Measurements from ENCODE around the gene FAM50B.

FAM50B gene

GRCh38 chr6:3874069-3874468, 24.9 kb downstream of the FAM50B start:
- Histone ChIP-seq H3K9me3 (ENCODE audit: insufficient read depth, low read length) (no peaks in the 10 kb centered on the region), H3K4me2 (ENCODE audit: low read depth, low read length, poor library complexity, severe bottlenecking) (no peak overlapping the region), H3K9ac (ENCODE audit: low read length) (no peak overlapping the region), H3K27me3 (ENCODE audit: low read length) (no peaks in the 10 kb centered on the region), H3K4me3 (ENCODE audit: insufficient read depth, low read length, poor library complexity, severe bottlenecking) (no peak overlapping the region), H4K20me1 (ENCODE audit: low read depth, low read length) (no peaks in the 10 kb centered on the region), H3K9me2 (replicated peaks; ENCODE audit: insufficient read depth, low read length) (no peaks in the 10 kb centered on the region), H2AFZ (ENCODE audit: low read depth, low read length, severe bottlenecking) (no peak overlapping the region), H3K36me3 (ENCODE audit: low read length) (no peaks in the 10 kb centered on the region), H3K27ac (ENCODE audit: low read depth, low read length) (no peak overlapping the region), H3F3A (ENCODE audit: insufficient read depth) (no peaks in the 10 kb centered on the region), H3K79me2 (ENCODE audit: insufficient read depth, low read length) (no peaks in the 10 kb centered on the region)
- no peak for TF ChIP-seq EZH2phosphoT487 (conservative IDR thresholded peaks at IDR 0.05; ENCODE audit: low read length)
- TF ChIP-seq, protein P1, sequence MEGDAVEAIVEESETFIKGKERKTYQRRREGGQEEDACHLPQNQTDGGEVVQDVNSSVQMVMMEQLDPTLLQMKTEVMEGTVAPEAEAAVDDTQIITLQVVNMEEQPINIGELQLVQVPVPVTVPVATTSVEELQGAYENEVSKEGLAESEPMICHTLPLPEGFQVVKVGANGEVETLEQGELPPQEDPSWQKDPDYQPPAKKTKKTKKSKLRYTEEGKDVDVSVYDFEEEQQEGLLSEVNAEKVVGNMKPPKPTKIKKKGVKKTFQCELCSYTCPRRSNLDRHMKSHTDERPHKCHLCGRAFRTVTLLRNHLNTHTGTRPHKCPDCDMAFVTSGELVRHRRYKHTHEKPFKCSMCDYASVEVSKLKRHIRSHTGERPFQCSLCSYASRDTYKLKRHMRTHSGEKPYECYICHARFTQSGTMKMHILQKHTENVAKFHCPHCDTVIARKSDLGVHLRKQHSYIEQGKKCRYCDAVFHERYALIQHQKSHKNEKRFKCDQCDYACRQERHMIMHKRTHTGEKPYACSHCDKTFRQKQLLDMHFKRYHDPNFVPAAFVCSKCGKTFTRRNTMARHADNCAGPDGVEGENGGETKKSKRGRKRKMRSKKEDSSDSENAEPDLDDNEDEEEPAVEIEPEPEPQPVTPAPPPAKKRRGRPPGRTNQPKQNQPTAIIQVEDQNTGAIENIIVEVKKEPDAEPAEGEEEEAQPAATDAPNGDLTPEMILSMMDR (IDR thresholded peaks at IDR 0.05; ENCODE audit: insufficient read depth, low read length, poor library complexity, severe bottlenecking), result no peak

GRCh38 chr6:3875486-3875885, 26.3 kb downstream of the FAM50B start:
- no peak for TF ChIP-seq EZH2phosphoT487 (conservative IDR thresholded peaks at IDR 0.05; ENCODE audit: low read length)
- TF ChIP-seq, protein P1 (IDR thresholded peaks at IDR 0.05; ENCODE audit: insufficient read depth, low read length, poor library complexity, severe bottlenecking), result no peak
- H3K27me3 ChIP-seq (ENCODE audit: low read length), result no peaks in the 10 kb centered on the region
- H3K9ac ChIP-seq (ENCODE audit: low read length), result no peak overlapping the region
- no peaks in the 10 kb centered on the region for H3K9me3 ChIP-seq (ENCODE audit: insufficient read depth, low read length)
- H3K79me2 ChIP-seq (ENCODE audit: insufficient read depth, low read length), result no peaks in the 10 kb centered on the region
- no peak overlapping the region for H3K4me2 ChIP-seq (ENCODE audit: low read depth, low read length, poor library complexity, severe bottlenecking)
- no peaks in the 10 kb centered on the region for H3K9me2 ChIP-seq (replicated peaks; ENCODE audit: insufficient read depth, low read length)
- H4K20me1 ChIP-seq (ENCODE audit: low read depth, low read length), result no peaks in the 10 kb centered on the region
- H3K4me3 ChIP-seq (ENCODE audit: insufficient read depth, low read length, poor library complexity, severe bottlenecking), result no peak overlapping the region
- no peaks in the 10 kb centered on the region for H3F3A ChIP-seq (ENCODE audit: insufficient read depth)
- H3K36me3 ChIP-seq (ENCODE audit: low read length), result no peaks in the 10 kb centered on the region
- H3K27ac ChIP-seq (ENCODE audit: low read depth, low read length), result no peak overlapping the region
- no peak overlapping the region for H2AFZ ChIP-seq (ENCODE audit: low read depth, low read length, severe bottlenecking)

DNA sequence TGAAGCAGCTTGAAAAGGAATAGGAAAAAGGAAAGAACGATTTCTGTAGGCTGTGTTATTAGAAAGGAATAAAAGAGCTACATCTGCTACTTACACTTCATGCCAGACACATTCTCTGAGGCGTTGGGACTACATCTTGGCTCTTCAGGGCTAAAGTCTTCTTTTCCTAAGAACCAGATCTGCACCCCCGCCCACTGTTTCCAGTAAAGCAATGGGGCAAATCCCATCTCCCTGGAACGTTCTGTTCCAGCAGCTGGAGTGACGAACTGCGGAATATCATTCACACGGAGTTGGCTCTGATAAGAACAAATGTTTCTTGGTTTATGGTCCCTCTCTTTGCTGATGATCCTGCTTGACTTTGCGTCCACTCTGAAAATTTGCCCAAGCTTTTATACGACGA, 26.9 kb downstream of the FAM50B start:
- no peak overlapping the region for H3K4me2 ChIP-seq (ENCODE audit: low read depth, low read length, poor library complexity, severe bottlenecking)
- H3F3A ChIP-seq (ENCODE audit: insufficient read depth), result no peaks in the 10 kb centered on the region
- no peak overlapping the region for H2AFZ ChIP-seq (ENCODE audit: low read depth, low read length, severe bottlenecking)
- H4K20me1 ChIP-seq (ENCODE audit: low read depth, low read length), result no peaks in the 10 kb centered on the region
- H3K27me3 ChIP-seq (ENCODE audit: low read length), result no peaks in the 10 kb centered on the region
- no peaks in the 10 kb centered on the region for H3K9me2 ChIP-seq (replicated peaks; ENCODE audit: insufficient read depth, low read length)
- no peaks in the 10 kb centered on the region for H3K79me2 ChIP-seq (ENCODE audit: insufficient read depth, low read length)
- no peak overlapping the region for H3K27ac ChIP-seq (ENCODE audit: low read depth, low read length)
- TF ChIP-seq EZH2phosphoT487 (conservative IDR thresholded peaks at IDR 0.05; ENCODE audit: low read length), result no peak
- TF ChIP-seq, protein P1 (IDR thresholded peaks at IDR 0.05; ENCODE audit: insufficient read depth, low read length, poor library complexity, severe bottlenecking), result no peak
- H3K4me3 ChIP-seq (ENCODE audit: insufficient read depth, low read length, poor library complexity, severe bottlenecking), result no peak overlapping the region
- H3K36me3 ChIP-seq (ENCODE audit: low read length), result no peaks in the 10 kb centered on the region
- H3K9ac ChIP-seq (ENCODE audit: low read length), result no peak overlapping the region
- H3K9me3 ChIP-seq (ENCODE audit: insufficient read depth, low read length), result no peaks in the 10 kb centered on the region

Data from SU-DHL-6 (cell line).